ENCODE measurements around the gene PCDH19. TPM values are rescaled to one million over a fixed set of nuclear protein-coding genes. Genes with fewer than 3 reads are reported as not detected.

Gene PCDH19
- total RNA-seq, 2 donors from 2014 or later = 0.41 to 3.0 TPM

DNA sequence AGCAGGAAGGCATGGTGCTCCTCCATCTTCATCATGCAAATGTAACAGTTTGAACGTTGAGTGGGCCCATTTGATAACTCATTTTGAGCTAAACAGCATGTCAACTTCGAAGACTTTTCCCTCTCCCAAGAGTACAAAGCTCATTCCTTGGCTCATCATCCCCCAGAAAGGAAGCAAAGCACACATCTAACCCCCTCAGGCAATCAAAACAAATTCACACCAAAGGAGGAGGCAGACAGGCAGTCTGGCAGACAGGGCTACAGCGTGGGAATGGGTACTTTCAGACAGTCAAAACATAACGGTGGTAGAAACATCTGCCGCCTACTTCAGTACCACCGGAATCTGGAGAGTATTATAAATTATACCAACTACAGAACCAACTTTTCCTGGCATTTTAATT, 81.7 kb downstream of the PCDH19 start:
- ATAC-seq (ENCODE audit: insufficient number of reproducible peaks, low FRiP score, low read depth) (no peak), DNase-seq (ENCODE audit: low spot score) (no peak)
- Histone ChIP-seq H3K4me1 (ENCODE audit: control insufficient read depth in 1 of 2, low read depth in 2 of 2) (no peaks in the 10 kb centered on the region), H3K27me3 (replicated peaks; ENCODE audit: insufficient read depth) (no peaks in the 10 kb centered on the region), H3K36me3 (no peaks in the 10 kb centered on the region), H3K27ac (no peak overlapping the region), H3K4me3 (no peak overlapping the region), H3K9me3 (no peaks in the 10 kb centered on the region)
- TF ChIP-seq, protein P1, sequence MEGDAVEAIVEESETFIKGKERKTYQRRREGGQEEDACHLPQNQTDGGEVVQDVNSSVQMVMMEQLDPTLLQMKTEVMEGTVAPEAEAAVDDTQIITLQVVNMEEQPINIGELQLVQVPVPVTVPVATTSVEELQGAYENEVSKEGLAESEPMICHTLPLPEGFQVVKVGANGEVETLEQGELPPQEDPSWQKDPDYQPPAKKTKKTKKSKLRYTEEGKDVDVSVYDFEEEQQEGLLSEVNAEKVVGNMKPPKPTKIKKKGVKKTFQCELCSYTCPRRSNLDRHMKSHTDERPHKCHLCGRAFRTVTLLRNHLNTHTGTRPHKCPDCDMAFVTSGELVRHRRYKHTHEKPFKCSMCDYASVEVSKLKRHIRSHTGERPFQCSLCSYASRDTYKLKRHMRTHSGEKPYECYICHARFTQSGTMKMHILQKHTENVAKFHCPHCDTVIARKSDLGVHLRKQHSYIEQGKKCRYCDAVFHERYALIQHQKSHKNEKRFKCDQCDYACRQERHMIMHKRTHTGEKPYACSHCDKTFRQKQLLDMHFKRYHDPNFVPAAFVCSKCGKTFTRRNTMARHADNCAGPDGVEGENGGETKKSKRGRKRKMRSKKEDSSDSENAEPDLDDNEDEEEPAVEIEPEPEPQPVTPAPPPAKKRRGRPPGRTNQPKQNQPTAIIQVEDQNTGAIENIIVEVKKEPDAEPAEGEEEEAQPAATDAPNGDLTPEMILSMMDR (IDR thresholded peaks at IDR 0.05) = no peak

DNA sequence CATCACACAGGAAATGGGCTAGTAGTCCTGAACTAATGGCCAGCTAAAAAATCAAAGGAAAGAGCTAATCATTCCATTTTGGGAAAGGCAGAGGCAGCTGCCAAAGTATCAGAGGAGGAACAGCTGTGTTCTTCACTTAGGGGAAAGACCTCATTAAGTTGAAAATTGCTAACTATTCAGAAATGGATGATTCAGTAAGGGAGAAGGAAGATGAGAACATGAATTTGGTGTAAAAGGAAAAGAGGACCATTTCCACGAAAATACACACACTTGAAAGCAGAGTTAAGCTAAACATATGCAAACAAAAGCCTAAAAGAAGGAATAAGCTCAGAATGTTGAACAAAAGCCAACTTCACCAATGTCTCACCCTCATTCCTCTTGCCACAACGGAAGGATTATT, 90.4 kb downstream of the PCDH19 start:
- DNase-seq (ENCODE audit: low spot score) (no peak), ATAC-seq (ENCODE audit: insufficient number of reproducible peaks, low FRiP score, low read depth) (no peak)
- H3K4me1 ChIP-seq (ENCODE audit: control insufficient read depth in 1 of 2, low read depth in 2 of 2) = no peaks in the 10 kb centered on the region
- H3K27me3 ChIP-seq (replicated peaks; ENCODE audit: insufficient read depth) = no peaks in the 10 kb centered on the region
- H3K27ac ChIP-seq = no peak overlapping the region
- no peaks in the 10 kb centered on the region for H3K9me3 ChIP-seq
- no peak overlapping the region for H3K4me3 ChIP-seq
- TF ChIP-seq, protein P1 (IDR thresholded peaks at IDR 0.05) = no peak
- H3K36me3 ChIP-seq = no peaks in the 10 kb centered on the region

DNA sequence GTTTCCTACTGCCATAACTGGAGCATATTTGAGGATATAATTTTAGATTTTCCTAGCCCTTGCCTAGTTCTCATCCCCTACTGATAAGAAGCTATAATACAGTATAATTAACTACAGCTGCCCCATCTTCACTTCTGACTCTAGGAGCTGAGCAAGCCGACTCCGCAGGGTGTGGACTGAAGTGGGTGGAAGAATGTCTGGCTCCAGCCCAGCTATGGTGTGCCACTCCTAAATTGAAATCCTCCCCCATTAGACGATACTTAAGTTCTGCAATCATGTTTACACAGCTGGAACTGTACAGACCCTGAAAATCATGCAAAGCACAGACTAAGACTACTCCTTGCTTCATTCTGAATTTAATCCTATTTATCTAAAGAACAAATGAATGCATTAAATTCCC, 93.1 kb downstream of the PCDH19 start:
- H3K9me3 ChIP-seq = no peaks in the 10 kb centered on the region
- no peaks in the 10 kb centered on the region for H3K4me1 ChIP-seq (ENCODE audit: control insufficient read depth in 1 of 2, low read depth in 2 of 2)
- TF ChIP-seq, protein P1 (IDR thresholded peaks at IDR 0.05) = no peak
- no peak overlapping the region for H3K27ac ChIP-seq
- no peaks in the 10 kb centered on the region for H3K27me3 ChIP-seq (replicated peaks; ENCODE audit: insufficient read depth)
- no peak for ATAC-seq (ENCODE audit: insufficient number of reproducible peaks, low FRiP score, low read depth)
- no peak for DNase-seq (ENCODE audit: low spot score)
- no peak overlapping the region for H3K4me3 ChIP-seq
- no peaks in the 10 kb centered on the region for H3K36me3 ChIP-seq

DNA sequence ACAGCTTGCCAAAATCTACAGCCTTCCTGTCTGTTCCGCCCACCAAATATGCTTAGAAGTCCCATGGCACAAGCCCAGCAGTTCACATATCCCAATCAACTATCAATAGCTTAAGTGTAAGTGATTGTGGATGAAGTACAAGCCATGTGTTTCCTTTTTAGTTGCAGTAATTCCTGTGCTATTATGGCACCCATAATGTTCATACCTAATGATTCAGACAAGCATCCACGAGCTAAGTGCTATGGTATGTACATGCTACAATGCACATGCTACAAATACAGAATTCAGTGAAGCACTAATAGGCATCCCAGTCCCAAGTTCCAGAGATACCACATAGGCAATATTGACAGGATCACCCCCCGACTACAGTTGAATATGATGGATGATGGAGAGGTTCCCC, 94.5 kb downstream of the PCDH19 start:
- Histone ChIP-seq H3K27ac (no peak overlapping the region), H3K4me3 (no peak overlapping the region), H3K4me1 (ENCODE audit: control insufficient read depth in 1 of 2, low read depth in 2 of 2) (no peaks in the 10 kb centered on the region), H3K36me3 (no peaks in the 10 kb centered on the region), H3K27me3 (replicated peaks; ENCODE audit: insufficient read depth) (no peaks in the 10 kb centered on the region), H3K9me3 (no peaks in the 10 kb centered on the region)
- TF ChIP-seq, protein P1 (IDR thresholded peaks at IDR 0.05) = no peak
- no peak for DNase-seq (ENCODE audit: low spot score)
- no peak for ATAC-seq (ENCODE audit: insufficient number of reproducible peaks, low FRiP score, low read depth)

DNA sequence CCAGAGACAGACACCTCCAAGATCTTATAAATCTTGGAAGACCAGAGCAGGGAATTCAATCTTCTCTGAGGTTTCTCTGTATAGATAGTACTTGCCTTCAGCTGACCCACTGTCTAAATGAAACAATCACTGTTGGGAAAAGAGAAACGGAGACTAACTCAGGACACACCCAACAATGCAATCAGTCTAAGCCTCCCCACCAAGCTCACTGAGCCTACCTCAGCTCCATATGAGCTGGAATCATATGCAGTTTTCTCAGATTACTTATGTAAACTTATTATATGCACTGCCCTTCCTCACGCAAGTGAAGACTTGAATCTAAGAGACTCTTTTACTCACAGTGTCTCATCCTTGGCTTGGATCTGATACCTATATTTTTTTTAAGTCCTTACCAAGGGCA, 110.5 kb downstream of the PCDH19 start:
- Histone ChIP-seq H3K27ac (no peak overlapping the region), H3K4me1 (ENCODE audit: control insufficient read depth in 1 of 2, low read depth in 2 of 2) (no peaks in the 10 kb centered on the region), H3K9me3 (no peaks in the 10 kb centered on the region), H3K4me3 (no peak overlapping the region), H3K36me3 (no peaks in the 10 kb centered on the region), H3K27me3 (replicated peaks; ENCODE audit: insufficient read depth) (no peaks in the 10 kb centered on the region)
- DNase-seq (ENCODE audit: low spot score) (no peak), ATAC-seq (ENCODE audit: insufficient number of reproducible peaks, low FRiP score, low read depth) (no peak)
- TF ChIP-seq, protein P1 (IDR thresholded peaks at IDR 0.05) = no peak
